Sigmoid colon (tissue), 7 donors: Measurements from ENCODE around the gene EFL1. TPM values are rescaled to one million over a fixed set of nuclear protein-coding genes. Genes with fewer than 3 reads are reported as not detected.

Experiments used
- DNase-seq: peaks from one replicate; pipeline ENCODE4 v3.0.0-alpha.2; 2019
- H3K27ac ChIP-seq, 4 donors: fragments of 200-600 bp; sonication (generic); one replicate each; pipeline ENCODE4 v1.5.1; 2016 to 2019; ENCODE audit warnings: mild to moderate bottlenecking in 1 of 4
- H3K27me3 ChIP-seq, 3 donors: fragments of 200-600 bp; sonication (generic); one replicate each; pipeline ENCODE4 v1.5.1; 2019; ENCODE audit warnings: mild to moderate bottlenecking in 1 of 3
- H3K36me3 ChIP-seq, 4 donors: fragments of 200-600 bp; sonication (generic); one replicate each; pipeline ENCODE4 v1.5.1; 2016 to 2019
- H3K4me1 ChIP-seq, 4 donors: fragments of 200-600 bp; sonication (generic); one replicate each; pipeline ENCODE4 v1.5.1; 2017 to 2019
- H3K4me3 ChIP-seq, 4 donors: fragments of 200-600 bp; sonication (generic); one replicate each; pipeline ENCODE4 v1.5.1; 2017 to 2019; ENCODE audit warnings: mild to moderate bottlenecking in 2 of 4, moderate library complexity in 1 of 4
- H3K9me3 ChIP-seq, 4 donors: fragments of 200-600 bp in 3 of 4; sonication (generic) in 3 of 4; one replicate each; pipeline versions ENCODE4 v1.5.1 to v1.6.1; 2013 to 2019
- EP300 ChIP-seq, 4 donors: sonication (generic); formaldehyde crosslinking; IDR thresholded peaks; one replicate each; pipeline ENCODE4 v1.6.1; 2017; ENCODE audit warnings: antibody characterized with exemption in 4 of 4
- POLR2A ChIP-seq, 2 donors: fragments of 450-650 bp; IDR thresholded peaks; one replicate each; pipeline ENCODE4 v1.6.1; 2016; ENCODE audit warnings: antibody characterized with exemption in 2 of 2, mild to moderate bottlenecking in 2 of 2, moderate library complexity in 2 of 2
- POLR2AphosphoS5 ChIP-seq, 4 donors: sonication (generic); formaldehyde crosslinking; IDR thresholded peaks; one replicate each; pipeline ENCODE4 v1.6.1; 2017; ENCODE audit warnings: antibody characterized with exemption in 4 of 4
- WGBS, 2 donors: extraction: QIAGEN DNeasy Blood & Tissue Kit; methylation state at CpG; one replicate each; pipeline ENCODE4 v1.1.7; 2013; 5-methylcytosine and 5-hydroxymethylcytosine counted together
- intact Hi-C: fragments of 100-400 bp; cut with DNase I; formaldehyde crosslinking; loops from one replicate; pipeline ENCODE4 v1.15.1; 2023
- polyA plus RNA-seq, 3 donors: library from polyadenylated mRNA; stranded (reverse); fragments of 200-250 nt; gene quantifications; one replicate each; pipeline ENCODE4 v1.2.3, GENCODE V29; 2013
- total RNA-seq, 4 donors: library from RNA; depleted of rRNA; stranded (reverse); fragments of >200 nt; gene quantifications; one replicate each; pipeline ENCODE4 v1.1.0, GENCODE V29; 2016
- TF ChIP-seq, protein P1 (sequence below), 4 experiments: fragments of 450-650 bp in 3 of 4; fragments of 200-600 bp in 1 of 4; IDR thresholded peaks; one replicate each; pipeline ENCODE4 v1.5.1; 2016 to 2019; ENCODE audit warnings: antibody characterized with exemption in 4 of 4, mild to moderate bottlenecking in 3 of 4, moderate library complexity in 2 of 4
- donor health status: healthy with polysubstance abuse.
- donor health status: Bipolar disorder and iron deficiency.
- donor health status: healthy.

Gene EFL1
- total and polyA plus RNA-seq, 7 donors = 10.8 to 15.7 (median 13.6) TPM

DNA sequence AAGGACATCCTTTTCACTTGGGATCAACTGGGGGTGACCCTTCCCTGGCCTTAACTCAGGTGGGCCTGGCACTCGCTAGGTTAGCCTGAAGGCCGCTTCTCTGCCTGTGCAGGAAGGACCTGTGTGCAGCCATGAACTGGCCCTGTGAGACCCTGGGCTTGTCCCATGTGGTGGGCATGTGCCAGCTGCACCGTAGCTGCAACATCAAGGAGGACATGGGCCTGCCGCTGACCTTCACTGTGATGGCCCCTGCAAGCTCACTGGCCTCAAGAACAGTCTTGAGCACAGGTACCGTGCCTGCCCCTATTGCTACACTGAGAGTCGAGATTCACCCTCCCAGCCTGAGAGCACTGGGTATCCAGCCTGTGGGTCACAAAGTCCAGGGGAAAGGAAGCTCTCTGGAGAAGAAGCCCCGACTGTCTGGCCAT, 43.1 kb upstream of the EFL1 start:
- Histone ChIP-seq H3K9me3 (peaks cover 0 to 3% (median 0%) of the 10 kb centered on the region in 4 donors), H3K27ac (no peak overlapping the region), H3K4me1 (no peaks in the 10 kb centered on the region), H3K27me3 (no peaks in the 10 kb centered on the region), H3K4me3 (no peak overlapping the region), H3K36me3 (no peaks in the 10 kb centered on the region)
- DNase-seq = peak; percentile 56
- TF ChIP-seq POLR2A (IDR thresholded peaks at IDR 0.05) (no peak), EP300 (IDR thresholded peaks at IDR 0.05) (no peak), POLR2AphosphoS5 (IDR thresholded peaks at IDR 0.05) (no peak)
- TF ChIP-seq, protein P1, sequence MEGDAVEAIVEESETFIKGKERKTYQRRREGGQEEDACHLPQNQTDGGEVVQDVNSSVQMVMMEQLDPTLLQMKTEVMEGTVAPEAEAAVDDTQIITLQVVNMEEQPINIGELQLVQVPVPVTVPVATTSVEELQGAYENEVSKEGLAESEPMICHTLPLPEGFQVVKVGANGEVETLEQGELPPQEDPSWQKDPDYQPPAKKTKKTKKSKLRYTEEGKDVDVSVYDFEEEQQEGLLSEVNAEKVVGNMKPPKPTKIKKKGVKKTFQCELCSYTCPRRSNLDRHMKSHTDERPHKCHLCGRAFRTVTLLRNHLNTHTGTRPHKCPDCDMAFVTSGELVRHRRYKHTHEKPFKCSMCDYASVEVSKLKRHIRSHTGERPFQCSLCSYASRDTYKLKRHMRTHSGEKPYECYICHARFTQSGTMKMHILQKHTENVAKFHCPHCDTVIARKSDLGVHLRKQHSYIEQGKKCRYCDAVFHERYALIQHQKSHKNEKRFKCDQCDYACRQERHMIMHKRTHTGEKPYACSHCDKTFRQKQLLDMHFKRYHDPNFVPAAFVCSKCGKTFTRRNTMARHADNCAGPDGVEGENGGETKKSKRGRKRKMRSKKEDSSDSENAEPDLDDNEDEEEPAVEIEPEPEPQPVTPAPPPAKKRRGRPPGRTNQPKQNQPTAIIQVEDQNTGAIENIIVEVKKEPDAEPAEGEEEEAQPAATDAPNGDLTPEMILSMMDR (IDR thresholded peaks at IDR 0.05) = no peak
- WGBS, 2 donors = 87 to 91% methylated on average over 7 of the region's 7 CpGs
- intact Hi-C loops = no loop called here

DNA sequence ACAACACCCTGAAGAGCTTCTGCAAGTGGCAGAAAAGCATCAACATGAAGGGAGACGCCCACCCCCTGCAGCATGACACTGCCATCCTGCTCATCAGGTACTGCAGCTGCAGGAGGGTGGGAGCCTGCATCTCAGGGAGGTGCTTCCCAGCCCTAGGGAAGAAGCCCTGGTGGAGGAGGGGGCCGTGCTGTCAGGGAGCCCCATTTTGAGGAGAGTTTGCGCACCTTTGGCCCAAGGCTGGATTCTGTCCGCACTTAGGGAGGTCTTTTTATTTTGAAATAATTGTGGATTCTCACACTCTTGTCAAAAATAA, 42.2 kb upstream of the EFL1 start:
- TF ChIP-seq EP300 (IDR thresholded peaks at IDR 0.05) = no peak
- no peak for TF ChIP-seq POLR2A (IDR thresholded peaks at IDR 0.05)
- TF ChIP-seq POLR2AphosphoS5 (IDR thresholded peaks at IDR 0.05) = no peak
- TF ChIP-seq, protein P1 (IDR thresholded peaks at IDR 0.05) = no peak
- intact Hi-C loops = no loop called here
- peak; percentile 48 for DNase-seq
- Histone ChIP-seq H3K9me3 (no peaks in the 10 kb centered on the region), H3K27ac (no peak overlapping the region), H3K27me3 (no peaks in the 10 kb centered on the region), H3K36me3 (no peaks in the 10 kb centered on the region), H3K4me1 (no peaks in the 10 kb centered on the region), H3K4me3 (no peak overlapping the region)
- WGBS, 2 donors = 88 to 89% methylated on average over 4 of the region's 4 CpGs

DNA sequence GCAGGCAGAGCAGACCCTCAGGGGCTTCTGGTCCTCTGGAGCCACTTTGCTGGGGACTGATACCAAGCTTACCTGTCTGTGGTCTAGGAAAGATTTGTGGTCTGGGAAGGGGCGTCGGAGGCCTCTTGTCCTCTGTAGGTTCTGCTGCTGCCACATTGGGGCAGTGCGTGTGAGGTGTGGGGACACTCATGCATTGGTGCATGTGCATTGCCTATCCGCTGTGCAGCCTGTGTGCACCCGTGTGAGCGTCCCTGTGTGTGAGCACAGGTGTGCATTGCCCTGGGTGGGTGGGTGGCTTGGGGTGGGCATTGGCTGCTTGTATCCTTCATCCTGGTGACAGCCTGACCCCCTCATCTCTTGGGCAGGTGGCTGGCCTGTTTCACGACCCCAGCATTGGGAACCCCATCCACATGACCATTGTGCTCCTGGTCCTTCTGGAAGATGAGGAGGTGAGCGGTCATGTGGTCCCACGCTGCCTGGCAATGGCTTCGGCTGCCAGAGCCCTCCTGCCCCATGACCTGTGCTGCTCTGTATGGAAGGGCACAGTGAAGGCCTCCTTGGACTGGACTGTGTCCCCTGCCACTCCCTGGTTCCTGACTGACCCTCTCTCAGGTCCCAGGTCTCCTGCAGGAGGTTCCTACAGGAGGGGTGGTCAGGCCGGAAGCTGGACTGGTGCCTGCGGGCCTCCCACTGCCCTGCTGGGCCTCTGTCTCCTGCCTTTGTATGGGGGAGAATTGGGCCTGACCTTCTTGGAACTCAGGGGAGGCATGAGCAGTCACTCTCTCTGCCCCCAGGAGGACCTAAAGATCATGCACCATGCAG, 41.6 kb upstream of the EFL1 start:
- DNase-seq = peak; percentile 55
- intact Hi-C loops = no loop called here
- Histone ChIP-seq H3K4me3 (no peak overlapping the region), H3K9me3 (no peaks in the 10 kb centered on the region), H3K27me3 (no peaks in the 10 kb centered on the region), H3K27ac (no peak overlapping the region), H3K4me1 (no peaks in the 10 kb centered on the region), H3K36me3 (no peaks in the 10 kb centered on the region)
- TF ChIP-seq, protein P1 (IDR thresholded peaks at IDR 0.05) = no peak
- 91 to 94% methylated on average over 12 of the region's 12 CpGs for WGBS, 2 donors

DNA sequence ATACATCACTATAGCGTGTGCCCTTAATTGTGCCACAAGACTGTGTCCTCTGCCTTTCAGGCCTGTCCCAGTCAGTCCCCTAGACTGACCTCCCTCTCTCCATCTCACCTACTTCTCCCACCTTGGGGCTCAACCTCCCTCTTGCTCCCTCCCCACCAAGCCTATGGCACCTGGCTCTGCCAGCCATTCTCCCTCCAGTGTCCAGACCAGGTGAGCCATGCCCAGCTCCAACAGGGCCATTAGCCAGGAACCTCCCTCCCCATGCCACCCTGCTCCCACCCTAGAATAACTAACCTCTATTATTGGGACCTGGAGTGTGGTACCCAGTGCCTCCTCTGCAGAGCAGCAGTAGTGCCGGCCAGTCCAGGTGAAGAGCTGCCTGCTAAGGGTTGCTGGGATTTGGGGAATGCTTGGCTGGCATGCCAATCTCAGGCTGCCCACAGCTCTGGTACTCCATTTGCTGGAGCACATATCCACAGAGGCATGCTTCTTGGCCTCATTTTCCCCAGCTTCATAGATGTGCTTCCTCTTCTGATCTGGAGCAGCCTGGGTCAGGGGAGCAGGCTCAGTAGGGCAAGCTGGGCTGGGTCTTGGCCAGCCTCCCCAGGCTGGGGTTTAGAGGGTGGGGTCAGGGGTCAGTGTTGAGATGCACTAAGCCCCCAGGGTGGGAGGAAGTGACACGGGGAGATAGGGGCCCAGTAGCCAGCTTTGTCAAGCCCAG, 38.9 kb upstream of the EFL1 start:
- no peak for DNase-seq
- H3K27me3 ChIP-seq = peaks cover 0 to 6% (median 6%) of the 10 kb centered on the region in 3 donors
- no peak overlapping the region for H3K27ac ChIP-seq
- TF ChIP-seq POLR2AphosphoS5 (IDR thresholded peaks at IDR 0.05) (no peak), POLR2A (IDR thresholded peaks at IDR 0.05) (no peak), EP300 (IDR thresholded peaks at IDR 0.05) (no peak)
- TF ChIP-seq, protein P1 (IDR thresholded peaks at IDR 0.05) = no peak
- H3K36me3 ChIP-seq = no peaks in the 10 kb centered on the region
- no peaks in the 10 kb centered on the region for H3K9me3 ChIP-seq
- H3K4me1 ChIP-seq = no peaks in the 10 kb centered on the region
- 78 to 88% methylated on average over 3 of the region's 3 CpGs for WGBS, 2 donors
- intact Hi-C loops = no loop called here
- H3K4me3 ChIP-seq = no peak overlapping the region
